PFSK-1 (cell line): ENCODE data around the gene GART.

Source experiments
- POLR2AphosphoS5 ChIP-seq: IDR thresholded peaks from 2 replicates; pipeline ENCODE4 v1.6.1; 2012; ENCODE audit warnings: low read depth, mild to moderate bottlenecking, control low read depth, low read length, moderate library complexity
- TF ChIP-seq, protein P1 (sequence below), 2 experiments: IDR thresholded peaks; 2 replicates each; pipeline versions ENCODE4 v1.6.1 to v1.8.0; 2011 to 2012; ENCODE audit warnings: low read depth in 2 of 2, low read length in 2 of 2, control low read depth in 1 of 2, inconsistent platforms in 1 of 2, mild to moderate bottlenecking in 1 of 2, moderate library complexity in 1 of 2; ENCODE audit not compliant: insufficient read depth in 1 of 2

DNA sequence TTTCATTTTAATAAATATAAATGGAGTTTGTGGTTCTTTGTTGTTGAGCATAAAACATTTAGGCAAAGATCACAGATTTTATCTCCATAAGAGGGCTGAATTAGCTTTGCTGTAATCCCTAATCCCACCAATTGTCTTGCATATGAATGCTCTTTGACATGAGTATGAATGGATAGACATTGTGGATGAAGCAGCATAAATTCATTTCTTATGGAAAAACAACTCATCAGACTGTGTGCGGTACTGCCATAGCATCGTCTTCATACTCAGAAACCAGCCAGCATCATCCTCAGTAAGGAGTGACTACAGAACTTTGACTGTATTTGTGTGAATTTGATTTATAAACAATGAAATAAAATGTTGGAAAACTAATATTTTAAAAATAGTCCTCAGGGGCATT lies 20.5 kb upstream of the GART start:
- no peak for TF ChIP-seq POLR2AphosphoS5
- TF ChIP-seq, protein P1, sequence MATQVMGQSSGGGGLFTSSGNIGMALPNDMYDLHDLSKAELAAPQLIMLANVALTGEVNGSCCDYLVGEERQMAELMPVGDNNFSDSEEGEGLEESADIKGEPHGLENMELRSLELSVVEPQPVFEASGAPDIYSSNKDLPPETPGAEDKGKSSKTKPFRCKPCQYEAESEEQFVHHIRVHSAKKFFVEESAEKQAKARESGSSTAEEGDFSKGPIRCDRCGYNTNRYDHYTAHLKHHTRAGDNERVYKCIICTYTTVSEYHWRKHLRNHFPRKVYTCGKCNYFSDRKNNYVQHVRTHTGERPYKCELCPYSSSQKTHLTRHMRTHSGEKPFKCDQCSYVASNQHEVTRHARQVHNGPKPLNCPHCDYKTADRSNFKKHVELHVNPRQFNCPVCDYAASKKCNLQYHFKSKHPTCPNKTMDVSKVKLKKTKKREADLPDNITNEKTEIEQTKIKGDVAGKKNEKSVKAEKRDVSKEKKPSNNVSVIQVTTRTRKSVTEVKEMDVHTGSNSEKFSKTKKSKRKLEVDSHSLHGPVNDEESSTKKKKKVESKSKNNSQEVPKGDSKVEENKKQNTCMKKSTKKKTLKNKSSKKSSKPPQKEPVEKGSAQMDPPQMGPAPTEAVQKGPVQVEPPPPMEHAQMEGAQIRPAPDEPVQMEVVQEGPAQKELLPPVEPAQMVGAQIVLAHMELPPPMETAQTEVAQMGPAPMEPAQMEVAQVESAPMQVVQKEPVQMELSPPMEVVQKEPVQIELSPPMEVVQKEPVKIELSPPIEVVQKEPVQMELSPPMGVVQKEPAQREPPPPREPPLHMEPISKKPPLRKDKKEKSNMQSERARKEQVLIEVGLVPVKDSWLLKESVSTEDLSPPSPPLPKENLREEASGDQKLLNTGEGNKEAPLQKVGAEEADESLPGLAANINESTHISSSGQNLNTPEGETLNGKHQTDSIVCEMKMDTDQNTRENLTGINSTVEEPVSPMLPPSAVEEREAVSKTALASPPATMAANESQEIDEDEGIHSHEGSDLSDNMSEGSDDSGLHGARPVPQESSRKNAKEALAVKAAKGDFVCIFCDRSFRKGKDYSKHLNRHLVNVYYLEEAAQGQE (IDR thresholded peaks at IDR 0.05; ENCODE audit: insufficient read depth in 1 of 2, low read depth in 2 of 2, low read length in 2 of 2): no peak
